ENCODE measurements around the gene UPF2.

- no peak for TF ChIP-seq CTCF (IDR thresholded peaks at IDR 0.05)
- TF ChIP-seq POLR2A (IDR thresholded peaks at IDR 0.05): no peak
These were observed 157.0 kb downstream of the UPF2 start for GRCh38 chr10:11885437-11886137.
